ENCODE data around the gene NPM3. TPM values are rescaled to one million over a fixed set of nuclear protein-coding genes. Genes with fewer than 3 reads are reported as not detected.
"Not testable (repeated sequence)": the region's sequence is repeated elsewhere in the genome, so short reads cannot be mapped to it uniquely, and the experiment has no call there.

NPM3 gene
- polyA plus RNA-seq, 1 donor: 54.4 TPM

- no peak for DNase-seq (ENCODE audit: low read depth)
Measured at GRCh38 chr10:101807158-101807557, 23.9 kb upstream of the NPM3 start.

GRCh38 chr10:101803511-101803910 lies 20.3 kb upstream of the NPM3 start:
- no peak for DNase-seq (ENCODE audit: low read depth)

GRCh38 chr10:101797403-101798059 lies 14.3 kb upstream of the NPM3 start:
- no peak for DNase-seq (ENCODE audit: low read depth)

GRCh38 chr10:101793526-101793925 lies 10.3 kb upstream of the NPM3 start:
- no peak for DNase-seq (ENCODE audit: low read depth)

GRCh38 chr10:101789686-101790085 lies 6.4 kb upstream of the NPM3 start:
- no peak for DNase-seq (ENCODE audit: low read depth)

GRCh38 chr10:101789231-101789630 lies 6.0 kb upstream of the NPM3 start:
- not testable (repeated sequence) for DNase-seq (ENCODE audit: low read depth)

- no peak for DNase-seq (ENCODE audit: low read depth)
Measured at GRCh38 chr10:101785801-101786200, 2.6 kb upstream of the NPM3 start.

- DNase-seq (ENCODE audit: low read depth): no peak
Measured at GRCh38 chr10:101784558-101784957, 1.3 kb upstream of the NPM3 start.

- no peak for DNase-seq (ENCODE audit: low read depth)
Measured at GRCh38 chr10:101783736-101784118, 481 bp upstream of the NPM3 start.

GRCh38 chr10:101781984-101782810 lies 1.0 kb downstream of the NPM3 start:
- no peak for DNase-seq (ENCODE audit: low read depth)

- DNase-seq (ENCODE audit: low read depth): no peak
Measured at GRCh38 chr10:101781655-101781983, 1.6 kb downstream of the NPM3 start.

GRCh38 chr10:101780818-101781654 lies 2.2 kb downstream of the NPM3 start:
- no peak for DNase-seq (ENCODE audit: low read depth)

- DNase-seq (ENCODE audit: low read depth): no peak
Measured at GRCh38 chr10:101780187-101780817, 2.9 kb downstream of the NPM3 start.

- no peak for DNase-seq (ENCODE audit: low read depth)
Measured at GRCh38 chr10:101779544-101780186, 3.6 kb downstream of the NPM3 start.

GRCh38 chr10:101778781-101779543 lies 4.3 kb downstream of the NPM3 start:
- no peak for DNase-seq (ENCODE audit: low read depth)

GRCh38 chr10:101778151-101778780 lies 5.0 kb downstream of the NPM3 start:
- no peak for DNase-seq (ENCODE audit: low read depth)

- DNase-seq (ENCODE audit: low read depth): no peak
Measured at GRCh38 chr10:101777619-101778145, 5.6 kb downstream of the NPM3 start.

- DNase-seq (ENCODE audit: low read depth): no peak
Measured at GRCh38 chr10:101776161-101776817, 7.0 kb downstream of the NPM3 start.
